ENCODE measurements around the gene NPAS3.

- TF ChIP-seq YY1 (tag by site-specific recombination; IDR thresholded peaks at IDR 0.05): no peak
- no peak for TF ChIP-seq ZNF121 (tag by site-specific recombination; IDR thresholded peaks at IDR 0.05)
- no peak for TF ChIP-seq ZSCAN18 (tag by site-specific recombination; IDR thresholded peaks at IDR 0.05)
- TF ChIP-seq, protein P1, sequence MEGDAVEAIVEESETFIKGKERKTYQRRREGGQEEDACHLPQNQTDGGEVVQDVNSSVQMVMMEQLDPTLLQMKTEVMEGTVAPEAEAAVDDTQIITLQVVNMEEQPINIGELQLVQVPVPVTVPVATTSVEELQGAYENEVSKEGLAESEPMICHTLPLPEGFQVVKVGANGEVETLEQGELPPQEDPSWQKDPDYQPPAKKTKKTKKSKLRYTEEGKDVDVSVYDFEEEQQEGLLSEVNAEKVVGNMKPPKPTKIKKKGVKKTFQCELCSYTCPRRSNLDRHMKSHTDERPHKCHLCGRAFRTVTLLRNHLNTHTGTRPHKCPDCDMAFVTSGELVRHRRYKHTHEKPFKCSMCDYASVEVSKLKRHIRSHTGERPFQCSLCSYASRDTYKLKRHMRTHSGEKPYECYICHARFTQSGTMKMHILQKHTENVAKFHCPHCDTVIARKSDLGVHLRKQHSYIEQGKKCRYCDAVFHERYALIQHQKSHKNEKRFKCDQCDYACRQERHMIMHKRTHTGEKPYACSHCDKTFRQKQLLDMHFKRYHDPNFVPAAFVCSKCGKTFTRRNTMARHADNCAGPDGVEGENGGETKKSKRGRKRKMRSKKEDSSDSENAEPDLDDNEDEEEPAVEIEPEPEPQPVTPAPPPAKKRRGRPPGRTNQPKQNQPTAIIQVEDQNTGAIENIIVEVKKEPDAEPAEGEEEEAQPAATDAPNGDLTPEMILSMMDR (tag by site-specific recombination; IDR thresholded peaks at IDR 0.05): no peak
- TF ChIP-seq BCL11A (tag by site-specific recombination; IDR thresholded peaks at IDR 0.05; ENCODE audit: low read depth): no peak
- no peak for TF ChIP-seq ZNF560 (tag by site-specific recombination; IDR thresholded peaks at IDR 0.05; ENCODE audit: borderline replicate concordance)
- no peak for TF ChIP-seq ZBTB49 (tag by site-specific recombination; IDR thresholded peaks at IDR 0.05; ENCODE audit: low read depth)
These were observed 873.9 kb downstream of the NPAS3 start for GRCh38 chr14:33812601-33813000.
